H1 (cell line): ENCODE results near the gene TBCEL. TPM values are rescaled to one million over a fixed set of nuclear protein-coding genes. Genes with fewer than 3 reads are reported as not detected.

Source experiments
- CTCF ChIA-PET: fragments of 300-600 bp; sonication (Branson Sonifier 250); formaldehyde crosslinking; loops from one replicate; lab custom pipeline; 2021; ENCODE audit not compliant: partially characterized antibody; lab: Charles Lee
- POLR2A ChIA-PET: fragments of 300-600 bp; sonication (Branson Sonifier 250); formaldehyde crosslinking; loops from one replicate; lab custom pipeline; 2021; ENCODE audit warnings: inconsistent platforms; ENCODE audit not compliant: partially characterized antibody; lab: Charles Lee
- DNase-seq, 2 experiments: peaks; one replicate each; pipeline versions ENCODE4 v3.0.0 to v3.0.0-alpha.2; 2010 to 2022; ENCODE audit warnings: low spot score in 2 of 2, low read depth in 1 of 2, mixed read lengths in 1 of 2
- FAIRE-seq: peaks from 2 replicates; lab custom pipeline; 2011; peaks lifted over from hg19 to GRCh38; lab: Jason Lieb, UNC
- H2AFZ ChIP-seq: 2 replicates; pipeline ENCODE4 v1.8.1; 2012; ENCODE audit warnings: low read length, inconsistent platforms
- H2AK5ac ChIP-seq: 2 replicates; pipeline ENCODE4 v1.6.1; 2013; ENCODE audit warnings: low read depth, low read length
- H2BK120ac ChIP-seq: replicated peaks from 2 replicates; pipeline ENCODE3; 2013; ENCODE audit warnings: low read depth, low read length, inconsistent platforms
- H2BK12ac ChIP-seq: 2 replicates; pipeline ENCODE4 v1.6.1; 2013; ENCODE audit warnings: low read depth, low read length
- H2BK15ac ChIP-seq: 2 replicates; pipeline ENCODE4 v1.6.1; 2013; ENCODE audit warnings: low read length
- H2BK20ac ChIP-seq: 2 replicates; pipeline ENCODE4 v1.6.1; 2013; ENCODE audit warnings: low read length
- H2BK5ac ChIP-seq: 2 replicates; pipeline ENCODE4 v1.6.1; 2013; ENCODE audit warnings: low read depth, low read length
- H3K14ac ChIP-seq: 2 replicates; pipeline ENCODE4 v1.6.1; 2013; ENCODE audit warnings: inconsistent platforms; ENCODE audit not compliant: insufficient read length
- H3K18ac ChIP-seq: 2 replicates; pipeline ENCODE4 v1.6.1; 2013; ENCODE audit warnings: low read length; ENCODE audit errors: extremely low read depth
- H3K23ac ChIP-seq: 2 replicates; pipeline ENCODE4 v1.6.1; 2013; ENCODE audit warnings: inconsistent platforms; ENCODE audit not compliant: insufficient read length
- H3K23me2 ChIP-seq: 2 replicates; pipeline ENCODE4 v1.6.1; 2013; ENCODE audit warnings: low read depth, low read length
- H3K27ac ChIP-seq: 2 replicates; pipeline ENCODE4 v1.6.1; 2011; ENCODE audit warnings: low read depth, low read length, inconsistent platforms
- H3K27me3 ChIP-seq, 4 experiments: replicated peaks in 1 of 4; 1 replicate in 1 of 4; 2 replicates in 3 of 4; pipeline versions ENCODE4 v1.6.1 to v1.8.1; 2011 to 2013; ENCODE audit warnings: low read length in 3 of 4, mild to moderate bottlenecking in 3 of 4, inconsistent platforms in 2 of 4, mixed read lengths in 2 of 4, moderate library complexity in 1 of 4; ENCODE audit not compliant: control insufficient read depth in 3 of 4, insufficient read depth in 3 of 4; ENCODE audit errors: extremely low read depth in 1 of 4
- H3K36me3 ChIP-seq, 4 experiments: 2 replicates each; pipeline versions ENCODE4 v1.6.1 to v1.8.1; 2011 to 2013; ENCODE audit warnings: mild to moderate bottlenecking in 4 of 4, low read length in 3 of 4, moderate library complexity in 2 of 4, control low read depth in 1 of 4, inconsistent platforms in 1 of 4; ENCODE audit not compliant: insufficient read depth in 4 of 4, control insufficient read depth in 2 of 4
- H3K4ac ChIP-seq: replicated peaks from 2 replicates; pipeline ENCODE3; 2013; ENCODE audit warnings: low read length, low read depth, mixed read lengths, inconsistent platforms; ENCODE audit not compliant: insufficient read length
- H3K4me1 ChIP-seq, 4 experiments: replicated peaks in 1 of 4; 1 replicate in 1 of 4; 2 replicates in 3 of 4; pipeline versions ENCODE4 v1.6.1 to v1.8.1; 2011 to 2013; ENCODE audit warnings: low read length in 3 of 4, inconsistent platforms in 2 of 4, mixed read lengths in 1 of 4; ENCODE audit not compliant: insufficient read depth in 4 of 4, control insufficient read depth in 3 of 4
- H3K4me2 ChIP-seq, 2 experiments: 2 replicates each; pipeline versions ENCODE4 v1.6.1 to v1.8.1; 2011 to 2013; ENCODE audit warnings: low read depth in 2 of 2, low read length in 2 of 2, control low read depth in 1 of 2, inconsistent platforms in 1 of 2, mild to moderate bottlenecking in 1 of 2; ENCODE audit not compliant: insufficient read depth in 1 of 2
- H3K4me3 ChIP-seq, 4 experiments: fragments of 200-600, 300-600 bp in 1 of 4; sonication (generic), shearing (Covaris generic), sonication (Bioruptor Twin) in 1 of 4; 2 replicates each; pipeline versions ENCODE4 v1.5.1 to v1.8.1; 2011 to 2016; ENCODE audit warnings: low read length in 4 of 4, low read depth in 3 of 4, control low read depth in 2 of 4, inconsistent platforms in 2 of 4, mild to moderate bottlenecking in 2 of 4, mixed read lengths in 1 of 4, moderate library complexity in 1 of 4; ENCODE audit not compliant: insufficient read depth in 2 of 4; ENCODE audit errors: extremely low read depth in 1 of 4
- H3K56ac ChIP-seq: replicated peaks from 2 replicates; pipeline ENCODE3; 2013; ENCODE audit warnings: low read depth, mild to moderate bottlenecking, mixed read lengths, low read length, inconsistent platforms; ENCODE audit not compliant: insufficient read length
- H3K79me1 ChIP-seq: 2 replicates; pipeline ENCODE4 v1.6.1; 2013; ENCODE audit warnings: low read depth, low read length, control low read depth
- H3K79me2 ChIP-seq, 2 experiments: 2 replicates each; pipeline versions ENCODE4 v1.6.1 to v1.8.1; 2012 to 2013; ENCODE audit warnings: low read length in 2 of 2, mild to moderate bottlenecking in 2 of 2, inconsistent platforms in 1 of 2; ENCODE audit not compliant: insufficient read depth in 2 of 2, control insufficient read depth in 1 of 2
- H3K9ac ChIP-seq, 4 experiments: replicated peaks in 1 of 4; 1 replicate in 1 of 4; 2 replicates in 3 of 4; pipeline versions ENCODE4 v1.6.1 to v1.8.1; 2011 to 2013; ENCODE audit warnings: low read depth in 3 of 4, low read length in 3 of 4, control low read depth in 2 of 4, mild to moderate bottlenecking in 2 of 4, moderate library complexity in 2 of 4, inconsistent platforms in 1 of 4; ENCODE audit errors: extremely low read depth in 1 of 4
- H3K9me3 ChIP-seq, 2 experiments: 2 replicates each; pipeline versions ENCODE4 v1.6.1 to v1.8.1; 2012 to 2013; ENCODE audit warnings: mild to moderate bottlenecking in 2 of 2, moderate library complexity in 2 of 2, control low read depth in 1 of 2, inconsistent platforms in 1 of 2, low read depth in 1 of 2, low read length in 1 of 2, mixed read lengths in 1 of 2; ENCODE audit not compliant: insufficient read depth in 2 of 2
- H4K20me1 ChIP-seq, 2 experiments: replicated peaks in 1 of 2; 2 replicates each; pipeline versions ENCODE3 to v1.8.1; 2011 to 2013; ENCODE audit warnings: inconsistent platforms in 2 of 2, low read length in 2 of 2, mild to moderate bottlenecking in 1 of 2; ENCODE audit not compliant: insufficient read depth in 2 of 2, control insufficient read depth in 1 of 2
- H4K5ac ChIP-seq: 2 replicates; pipeline ENCODE4 v1.6.1; 2013; ENCODE audit warnings: low read length, low read depth, mixed read lengths, inconsistent platforms; ENCODE audit not compliant: insufficient read length
- H4K8ac ChIP-seq: 2 replicates; pipeline ENCODE4 v1.8.0; 2013; ENCODE audit warnings: mild to moderate bottlenecking, moderate library complexity, low read length, inconsistent platforms; ENCODE audit not compliant: insufficient read depth; ENCODE audit errors: extremely low read depth
- H4K91ac ChIP-seq: replicated peaks from 2 replicates; pipeline ENCODE3; 2013; ENCODE audit warnings: low read length, mixed read lengths, inconsistent platforms; ENCODE audit not compliant: insufficient read length
- CBX5 ChIP-seq: fragments of 300-800, 300-1000 bp; sonication (generic); IDR thresholded peaks from 2 replicates; pipeline ENCODE4 v1.7.1; 2016; ENCODE audit warnings: antibody characterized with exemption, low read length, low read depth
- CEBPB ChIP-seq: IDR thresholded peaks from 2 replicates; pipeline ENCODE4 v1.6.1; 2012; ENCODE audit warnings: low read depth, low read length
- CHD1 ChIP-seq: IDR thresholded peaks from 2 replicates; pipeline ENCODE4 v1.6.1; 2012; ENCODE audit warnings: low read depth, low read length, improper control_type of control experiment
- KDM1A ChIP-seq: fragments of 200-600, 300-600 bp; sonication (generic); IDR thresholded peaks from 2 replicates; pipeline ENCODE4 v1.7.1; 2016; ENCODE audit warnings: mild to moderate bottlenecking, low read length, borderline replicate concordance
- USF2 ChIP-seq: IDR thresholded peaks from 2 replicates; pipeline ENCODE4 v1.6.1; 2011; ENCODE audit warnings: low read length, improper control_type of control experiment
- WGBS, 2 experiments: shearing (Covaris generic) in 1 of 2; methylation state at CpG; one replicate each; pipeline versions ENCODE4 v1.1.6 to v1.1.7; 2013 to 2015; ENCODE audit warnings: low lambda C conversion rate in 2 of 2, mixed read lengths in 2 of 2, inconsistent platforms in 1 of 2, low coverage in 1 of 2, missing lambda C conversion rate in 1 of 2; ENCODE audit not compliant: insufficient replicate concordance in 2 of 2, insufficient coverage in 1 of 2, insufficient read length in 1 of 2; ENCODE audit errors: extremely low coverage in 1 of 2, missing lambda C conversion rate in 1 of 2; 5-methylcytosine and 5-hydroxymethylcytosine counted together
- polyA plus RNA-seq, 7 experiments: library from polyadenylated mRNA; depleted of rRNA in 3 of 7; stranded (reverse) in 5 of 7; unstranded in 2 of 7; fragments of >200 nt in 5 of 7; fragments of 200-250 nt in 2 of 7; gene quantifications; 1 replicate in 5 of 7; 2 replicates in 1 of 7; 4 replicates in 1 of 7; pipeline versions ENCODE4 v1.2.1 to v1.2.3, GENCODE V29; 2011 to 2013; ENCODE audit warnings: missing spikeins in 2 of 7, mixed read lengths in 2 of 7
- total RNA-seq: library from RNA; stranded (reverse); fragmentation: NEBNext Ultra II Directional; extraction: Animal tissue kit (Norgen Biotek cat#: 25700); gene quantifications from 2 replicates; pipeline ENCODE4 v1.2.1, GENCODE V29; 2021

Gene TBCEL
- total and polyA plus RNA-seq, 2 of the 8 experiments (the other 6 are each of a cell fraction or from before 2014, with no cell fraction given) = 3.9 to 16.0 TPM

- Histone ChIP-seq H2AK5ac (no peak overlapping the region), H3K27ac (no peak overlapping the region), H3K56ac (no peak overlapping the region), H3K9me3 (no peaks in the 10 kb centered on the region), H3K18ac (no peak overlapping the region), H2BK5ac (no peak overlapping the region), H4K5ac (no peak overlapping the region), H2AFZ (no peak overlapping the region), H3K4me3 (no peak overlapping the region), H3K4me2 (no peak overlapping the region), H3K4ac (no peak overlapping the region), H3K23ac (no peak overlapping the region), H4K91ac (no peak overlapping the region), H3K27me3 (no peaks in the 10 kb centered on the region), H3K9ac (no peak overlapping the region), H2BK20ac (no peak overlapping the region), H3K14ac (no peak overlapping the region), H3K36me3 (peaks cover 3 to 35% (median 20%) of the 10 kb centered on the region in 4 experiments; a peak in 7 of 8 replicates), H3K23me2 (no peaks in the 10 kb centered on the region; the same call in 1 of the 2 replicates), H3K79me1 (no peaks in the 10 kb centered on the region), H4K20me1 (no peaks in the 10 kb centered on the region), H2BK12ac (no peak overlapping the region), H2BK15ac (no peak overlapping the region), H2BK120ac (no peak overlapping the region), H3K4me1 (no peaks in the 10 kb centered on the region), H4K8ac (no peak overlapping the region), H3K79me2 (no peaks in the 10 kb centered on the region)
- 85% methylated on average over 4 of the region's 4 CpGs; no CpG with 5 or more reads in 1 of the 2 experiments for WGBS, 2 experiments
- CTCF ChIA-PET = interaction anchor here (1.2 to 4.0 kb wide), 2 partner anchors 10 to 149 kb away, joined by 3 to 20 read pairs; no protein-coding TSS in a partner anchor
- FAIRE-seq = peak; percentile 45
- DNase-seq = no peak
- POLR2A ChIA-PET = interaction anchor here (0.7 kb wide), 1 partner anchor 17 kb away, joined by 3 read pairs; no protein-coding TSS in a partner anchor
- no peak for TF ChIP-seq CEBPB
- TF ChIP-seq USF2 = no peak
- TF ChIP-seq CHD1 = no peak
- TF ChIP-seq KDM1A = no peak
- no peak for TF ChIP-seq CBX5
Observed at GRCh38 chr11:121053244-121053643, 29.3 kb downstream of the TBCEL start.
